Prostate gland (tissue), 2 donors: ENCODE data around the gene SLC27A2.

Experiments
- CTCF ChIP-seq, 4 experiments: fragments of 200-600 bp in 2 of 4; fragments of 450-650 bp in 2 of 4; sonication (generic) in 2 of 4; IDR thresholded peaks; 1 replicate in 3 of 4; 2 replicates in 1 of 4; pipeline ENCODE4 v1.5.1; 2016 to 2019; ENCODE audit warnings: antibody characterized with exemption in 4 of 4, mild to moderate bottlenecking in 2 of 4, moderate library complexity in 2 of 4
- POLR2A ChIP-seq: fragments of 450-650 bp; IDR thresholded peaks from one replicate; pipeline ENCODE4 v1.6.1; 2016; ENCODE audit warnings: antibody characterized with exemption, mild to moderate bottlenecking

- TF ChIP-seq CTCF (IDR thresholded peaks at IDR 0.05) (no peak), POLR2A (no peak)
Measured at GRCh38 chr15:50168783-50169411, 13.1 kb upstream of the SLC27A2 start.
